NCI-H69 (cell line): ENCODE data around the gene NAP1L2.
"Not testable (repeated sequence)": the region's sequence is repeated elsewhere in the genome, so short reads cannot be mapped to it uniquely, and the experiment has no call there.

Experiments used
- DNase-seq: peaks from one replicate; lab custom pipeline; 2025; lab: John Stamatoyannopoulos, UW

Gene NAP1L2

GRCh38 chrX:73214426-73215094 lies at the start of gene NAP1L2:
Gene NAP1L2, minus strand, starts transcription at chrX:73214851. Its CDS starts 359 bp downstream, at chrX:73214492.
- DNase-seq: peak; percentile 0

GRCh38 chrX:73262991-73263390 lies 48.3 kb upstream of the NAP1L2 start:
- DNase-seq: peak; percentile 0

- no peak for DNase-seq
Observed at GRCh38 chrX:73239242-73239641, 24.6 kb upstream of the NAP1L2 start.

- no peak for DNase-seq
Observed at GRCh38 chrX:73217621-73218020, 3.0 kb upstream of the NAP1L2 start.

- no peak for DNase-seq
Observed at GRCh38 chrX:73215246-73215645, 595 bp upstream of the NAP1L2 start.

GRCh38 chrX:73213734-73214425 lies 771 bp downstream of the NAP1L2 start:
- no peak for DNase-seq

GRCh38 chrX:73206366-73206765 lies 8.3 kb downstream of the NAP1L2 start:
- DNase-seq: no peak

GRCh38 chrX:73182502-73183114 lies 32.0 kb downstream of the NAP1L2 start:
- no peak for DNase-seq

GRCh38 chrX:73168945-73169344 lies 45.7 kb downstream of the NAP1L2 start:
- DNase-seq: not testable (repeated sequence)
